HG02763 (cell line): ENCODE results near the gene CABS1.

ENCODE experiments used
- ATAC-seq: cut with Tn5 transposase; IDR thresholded peaks from one replicate; pipeline ENCODE4 v1.9.1; 2021; ENCODE audit warnings: mild to moderate bottlenecking, moderate library complexity; ENCODE audit not compliant: unreplicated experiment

Gene CABS1

DNA sequence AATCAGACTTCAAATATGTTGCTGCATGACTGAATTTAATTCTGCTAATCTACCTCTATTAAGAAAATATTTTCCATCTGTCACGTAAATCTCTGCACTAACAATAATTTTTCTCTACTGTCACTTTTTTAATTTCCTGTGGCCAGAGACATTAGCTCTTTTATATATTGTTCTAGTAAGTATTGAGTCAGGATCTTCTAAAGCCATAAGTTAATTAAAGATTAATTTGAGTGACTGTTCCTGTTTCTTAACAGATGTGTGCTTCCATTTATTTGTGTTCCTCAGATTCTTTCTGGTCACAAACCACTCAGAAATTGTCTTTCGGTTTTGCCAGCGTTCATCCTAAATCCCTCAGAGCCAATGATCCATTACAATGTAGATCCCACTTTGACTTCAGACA, 45.8 kb downstream of the CABS1 start:
- no peak for ATAC-seq

- ATAC-seq, result no peak
These were observed 48.0 kb downstream of the CABS1 start, which contains the start of gene SMR3B for GRCh38 chr4:70382691-70383181. Gene SMR3B, plus strand, starts transcription at chr4:70383131. Its CDS starts 1,380 bp downstream, at chr4:70384511.
